CD8-positive, alpha-beta memory T cell (primary cell): ENCODE measurements around the gene TYK2. TPM values are rescaled to one million over a fixed set of nuclear protein-coding genes. Genes with fewer than 3 reads are reported as not detected.
"Not testable (repeated sequence)": the region's sequence is repeated elsewhere in the genome, so short reads cannot be mapped to it uniquely, and the experiment has no call there.

Experiments used
- CTCF ChIA-PET: fragments of 350-600 bp; sonication (Branson Sonifier 250); formaldehyde crosslinking; loops from one replicate; lab custom pipeline; 2021; ENCODE audit warnings: antibody characterized with exemption; lab: Charles Lee
- POLR2A ChIA-PET: fragments of 350-600 bp; sonication (Branson Sonifier 250); formaldehyde crosslinking; loops from one replicate; lab custom pipeline; 2021; ENCODE audit warnings: antibody characterized with exemption; lab: Charles Lee
- DNase-seq, 5 donors: peaks; one replicate each; pipeline versions ENCODE4 v3.0.0 to v3.0.0-alpha.2; 2020 to 2022; ENCODE audit warnings: mixed read lengths in 1 of 5
- H3K27ac ChIP-seq: one replicate; pipeline ENCODE4 v1.7.0; 2013; ENCODE audit warnings: low read depth, mild to moderate bottlenecking, low read length, moderate library complexity
- H3K27me3 ChIP-seq: 2 replicates; pipeline ENCODE4 v1.7.0; 2013; ENCODE audit warnings: low read length, mild to moderate bottlenecking; ENCODE audit not compliant: insufficient read depth, poor library complexity, severe bottlenecking
- H3K36me3 ChIP-seq: 2 replicates; pipeline ENCODE4 v1.7.0; 2013; ENCODE audit warnings: mild to moderate bottlenecking, low read length, moderate library complexity; ENCODE audit not compliant: insufficient read depth
- H3K4me1 ChIP-seq: 2 replicates; pipeline ENCODE4 v1.7.0; 2013; ENCODE audit warnings: mild to moderate bottlenecking, low read length, moderate library complexity; ENCODE audit not compliant: insufficient read depth
- H3K4me3 ChIP-seq: 2 replicates; pipeline ENCODE4 v1.7.0; 2013; ENCODE audit warnings: mild to moderate bottlenecking, low read length
- H3K9me3 ChIP-seq: 2 replicates; pipeline ENCODE4 v1.7.0; 2013; ENCODE audit warnings: mild to moderate bottlenecking, low read length
- H3K27ac Mint-ChIP-seq, 8 donors: one replicate each; pipeline ENCODE4 v1.8.0; 2020 to 2021; ENCODE audit warnings: mixed read lengths in 8 of 8, mild to moderate bottlenecking in 6 of 8, inconsistent platforms in 3 of 8, moderate library complexity in 3 of 8
- H3K27me3 Mint-ChIP-seq, 2 donors: one replicate each; pipeline ENCODE4 v1.8.0; 2020 to 2021; ENCODE audit warnings: mixed read lengths in 2 of 2, mild to moderate bottlenecking in 1 of 2, moderate library complexity in 1 of 2
- H3K36me3 Mint-ChIP-seq, 3 donors: one replicate each; pipeline ENCODE4 v1.8.0; 2020 to 2021; ENCODE audit warnings: mixed read lengths in 3 of 3, inconsistent platforms in 1 of 3, mild to moderate bottlenecking in 1 of 3
- H3K4me1 Mint-ChIP-seq, 3 donors: one replicate each; pipeline ENCODE4 v1.8.0; 2020 to 2021; ENCODE audit warnings: mixed read lengths in 3 of 3, inconsistent platforms in 1 of 3, mild to moderate bottlenecking in 1 of 3
- H3K4me3 Mint-ChIP-seq, 7 donors: one replicate each; pipeline ENCODE4 v1.8.0; 2020 to 2021; ENCODE audit warnings: mixed read lengths in 7 of 7, mild to moderate bottlenecking in 6 of 7, moderate library complexity in 4 of 7, inconsistent platforms in 2 of 7
- H3K9me3 Mint-ChIP-seq, 5 donors: one replicate each; pipeline ENCODE4 v1.8.0; 2020 to 2022; ENCODE audit warnings: mixed read lengths in 5 of 5, mild to moderate bottlenecking in 3 of 5, moderate library complexity in 2 of 5, inconsistent platforms in 1 of 5
- polyA plus RNA-seq: library from polyadenylated mRNA; unstranded; fragments of 300-500 nt; fragmentation: Illumina TruSeq; gene quantifications from one replicate; pipeline ENCODE4 v1.2.3, GENCODE V29; 2021
- total RNA-seq, 2 experiments: library from RNA; stranded (reverse); gene quantifications; one replicate each; pipeline ENCODE4 v1.2.3, GENCODE V29; 2021

The TYK2 gene
- total and polyA plus RNA-seq, 3 experiments from 2014 or later: 74.4 to 212 (median 210) TPM

GRCh38 chr19:10390652-10391286 is 10.4 kb upstream of the TYK2 start:
- H3K27ac Mint-ChIP-seq: peak overlapping the region in 7 of 8 donors; percentile 5 to 81 (median 69)

GRCh38 chr19:10389863-10390262 is 9.5 kb upstream of the TYK2 start:
- H3K27me3 ChIP-seq: no peaks in the 10 kb centered on the region
- no peak overlapping the region for H3K4me3 ChIP-seq
- Mint-ChIP-seq H3K4me1 (peaks cover 0 to 6% (median 6%) of the 10 kb centered on the region in 3 donors), H3K27me3 (no peaks in the 10 kb centered on the region), H3K36me3 (peaks cover 0 to 42% (median 6%) of the 10 kb centered on the region in 3 donors), H3K9me3 (no peaks in the 10 kb centered on the region), H3K27ac (peak overlapping the region in 5 of 8 donors; percentile 24 to 71 (median 61)), H3K4me3 (no peak overlapping the region)
- H3K9me3 ChIP-seq: no peaks in the 10 kb centered on the region
- no peak overlapping the region for H3K27ac ChIP-seq
- no peak for DNase-seq
- H3K4me1 ChIP-seq: no peaks in the 10 kb centered on the region
- CTCF ChIA-PET: interaction anchor here (0.7 to 14.7 kb wide), 23 partner anchors 10 to 458 kb away, joined by 3 to 355 read pairs (median 7); partner anchors contain the start of genes CDC37, ICAM1, ICAM5 and TYK2
- POLR2A ChIA-PET: interaction anchor here (0.6 to 3.0 kb wide), 2 partner anchors 23 to 119 kb away, joined by 3 to 35 read pairs; partner anchors contain the start of gene ICAM1
- peaks cover 5% of the 10 kb centered on the region for H3K36me3 ChIP-seq

More at GRCh38 chr19:10390652-10391286, 10.4 kb upstream of the TYK2 start:
- DNase-seq: peak; percentile 53 to 79 (median 56)
- H3K4me1 ChIP-seq: no peaks in the 10 kb centered on the region
- peaks cover 0 to 6% (median 6%) of the 10 kb centered on the region in 3 donors for H3K4me1 Mint-ChIP-seq
- no peak overlapping the region for H3K4me3 ChIP-seq
- peak overlapping the region in 1 of 7 donors; percentile 41 for H3K4me3 Mint-ChIP-seq
- H3K27me3 ChIP-seq: no peaks in the 10 kb centered on the region
- H3K36me3 ChIP-seq: peaks cover 9% of the 10 kb centered on the region
- H3K9me3 Mint-ChIP-seq: no peaks in the 10 kb centered on the region
- H3K36me3 Mint-ChIP-seq: peaks cover 0 to 48% (median 6%) of the 10 kb centered on the region in 3 donors
- no peak overlapping the region for H3K27ac ChIP-seq
- no peaks in the 10 kb centered on the region for H3K27me3 Mint-ChIP-seq
- no peaks in the 10 kb centered on the region for H3K9me3 ChIP-seq
- CTCF ChIA-PET: interaction anchor here (0.7 to 14.7 kb wide), 23 partner anchors 8 to 460 kb away, joined by 3 to 355 read pairs (median 5); partner anchors contain the start of genes ICAM1, ICAM5 and TYK2
- POLR2A ChIA-PET: interaction anchor here (0.6 to 2.6 kb wide), 3 partner anchors 30 to 121 kb away, joined by 3 to 10 read pairs (median 3); no protein-coding TSS in a partner anchor

GRCh38 chr19:10388957-10389356 is 8.6 kb upstream of the TYK2 start:
- Histone ChIP-seq H3K4me3 (no peak overlapping the region), H3K27ac (no peak overlapping the region), H3K36me3 (peaks cover 5% of the 10 kb centered on the region), H3K9me3 (no peaks in the 10 kb centered on the region), H3K4me1 (no peaks in the 10 kb centered on the region), H3K27me3 (no peaks in the 10 kb centered on the region)
- no peaks in the 10 kb centered on the region for H3K9me3 Mint-ChIP-seq
- H3K27ac Mint-ChIP-seq: peak overlapping the region; percentile 25 to 77 (median 57)
- ChIA-PET CTCF (interaction anchor here (0.7 to 14.7 kb wide), 34 partner anchors 9 to 457 kb away, joined by 3 to 355 read pairs (median 4); partner anchors contain the start of genes CDC37, ICAM1, ICAM4 and ICAM5), POLR2A (interaction anchor here (0.6 to 3.0 kb wide), 4 partner anchors 24 to 130 kb away, joined by 3 to 35 read pairs (median 5); partner anchors contain the start of gene ICAM1)
- peaks cover 0 to 6% (median 6%) of the 10 kb centered on the region in 3 donors for H3K4me1 Mint-ChIP-seq
- peak; percentile 67 to 86 (median 79) for DNase-seq
- peaks cover 0 to 34% (median 4%) of the 10 kb centered on the region in 3 donors for H3K36me3 Mint-ChIP-seq
- peak overlapping the region in 1 of 7 donors; percentile 73 for H3K4me3 Mint-ChIP-seq
- no peaks in the 10 kb centered on the region for H3K27me3 Mint-ChIP-seq

GRCh38 chr19:10384580-10384979 is 4.2 kb upstream of the TYK2 start:
- Histone ChIP-seq H3K4me1 (peaks cover 9% of the 10 kb centered on the region), H3K4me3 (no peak overlapping the region), H3K27ac (no peak overlapping the region), H3K36me3 (no peaks in the 10 kb centered on the region), H3K9me3 (no peaks in the 10 kb centered on the region), H3K27me3 (no peaks in the 10 kb centered on the region)
- no peak overlapping the region for H3K27ac Mint-ChIP-seq
- ChIA-PET POLR2A (no interaction called here), CTCF (interaction anchor here (5.0 to 14.7 kb wide), 2 partner anchors 115 to 125 kb away, joined by 61 to 355 read pairs; partner anchors contain the start of gene ICAM1)
- no peaks in the 10 kb centered on the region for H3K9me3 Mint-ChIP-seq
- peaks cover 0 to 14% (median 0%) of the 10 kb centered on the region in 3 donors for H3K36me3 Mint-ChIP-seq
- no peak for DNase-seq
- H3K4me3 Mint-ChIP-seq: no peak overlapping the region
- no peaks in the 10 kb centered on the region for H3K27me3 Mint-ChIP-seq
- H3K4me1 Mint-ChIP-seq: peaks cover 16 to 24% (median 17%) of the 10 kb centered on the region in 3 donors

GRCh38 chr19:10383223-10383499 is 2.8 kb upstream of the TYK2 start:
- not testable (repeated sequence) for H3K27ac ChIP-seq, H3K27ac Mint-ChIP-seq, H3K4me3 ChIP-seq, DNase-seq, H3K27me3 Mint-ChIP-seq, H3K9me3 Mint-ChIP-seq, H3K36me3 ChIP-seq, H3K27me3 ChIP-seq, H3K9me3 ChIP-seq
- Mint-ChIP-seq H3K4me1 (peaks cover 18 to 27% (median 24%) of the 10 kb centered on the region in 3 donors), H3K4me3 (peak overlapping the region in 2 of 7 donors; percentile 30 to 54), H3K36me3 (peaks cover 3 to 21% (median 4%) of the 10 kb centered on the region in 3 donors)
- ChIA-PET POLR2A (interaction anchor here (0.6 to 0.7 kb wide), 2 partner anchors 82 to 286 kb away, joined by 3 to 4 read pairs; no protein-coding TSS in a partner anchor), CTCF (interaction anchor here (2.1 to 14.7 kb wide), 2 partner anchors 114 to 124 kb away, joined by 6 to 355 read pairs; partner anchors contain the start of gene ICAM1)
- peaks cover 11% of the 10 kb centered on the region for H3K4me1 ChIP-seq

- Histone ChIP-seq H3K27me3 (no peaks in the 10 kb centered on the region), H3K9me3 (no peaks in the 10 kb centered on the region), H3K36me3 (no peaks in the 10 kb centered on the region), H3K27ac (peak overlapping the region; percentile 90), H3K4me3 (peak overlapping the region; percentile 91), H3K4me1 (peaks cover 11% of the 10 kb centered on the region)
- DNase-seq: no peak
- H3K4me1 Mint-ChIP-seq: peaks cover 20 to 30% (median 28%) of the 10 kb centered on the region in 3 donors
- H3K36me3 Mint-ChIP-seq: peaks cover 6 to 35% (median 8%) of the 10 kb centered on the region in 3 donors
- peak overlapping the region; percentile 86 to 99 (median 97) for H3K27ac Mint-ChIP-seq
- ChIA-PET POLR2A (interaction anchor here (0.6 to 2.0 kb wide), 8 partner anchors 9 to 427 kb away, joined by 3 to 10 read pairs (median 4); partner anchors contain the start of genes CDC37, ICAM1 and RAVER1), CTCF (interaction anchor here (1.0 to 14.7 kb wide), 7 partner anchors 9 to 275 kb away, joined by 3 to 355 read pairs (median 4); partner anchors contain the start of gene ICAM1)
- H3K27me3 Mint-ChIP-seq: no peaks in the 10 kb centered on the region
- no peaks in the 10 kb centered on the region for H3K9me3 Mint-ChIP-seq
- H3K4me3 Mint-ChIP-seq: peak overlapping the region; percentile 90 to 97 (median 93)
Observed at GRCh38 chr19:10379880-10380312, 476 bp downstream of the TYK2 start.

- Mint-ChIP-seq H3K4me1 (peaks cover 23 to 31% (median 28%) of the 10 kb centered on the region in 3 donors), H3K36me3 (peaks cover 6 to 42% (median 8%) of the 10 kb centered on the region in 3 donors), H3K9me3 (no peaks in the 10 kb centered on the region), H3K27ac (peak overlapping the region in 5 of 8 donors; percentile 32 to 68 (median 45)), H3K4me3 (peak overlapping the region in 2 of 7 donors; percentile 20 to 47), H3K27me3 (no peaks in the 10 kb centered on the region)
- POLR2A ChIA-PET: no interaction called here
- Histone ChIP-seq H3K27me3 (no peaks in the 10 kb centered on the region), H3K4me1 (peaks cover 11% of the 10 kb centered on the region), H3K36me3 (no peaks in the 10 kb centered on the region), H3K9me3 (no peaks in the 10 kb centered on the region), H3K27ac (no peak overlapping the region), H3K4me3 (no peak overlapping the region)
- DNase-seq: no peak
- CTCF ChIA-PET: interaction anchor here (1.0 to 1.5 kb wide), 2 partner anchors 11 to 119 kb away, joined by 3 to 4 read pairs; no protein-coding TSS in a partner anchor
Observed at GRCh38 chr19:10378124-10378523, 2.2 kb downstream of the TYK2 start.
